ENCODE data around the gene PPIG.
"Not testable (repeated sequence)": the region's sequence is repeated elsewhere in the genome, so short reads cannot be mapped to it uniquely, and the experiment has no call there.

PPIG gene

GRCh38 chr2:169613876-169614275 lies 29.7 kb downstream of the PPIG start:
- Histone ChIP-seq H4K20me1 (ENCODE audit: control insufficient read depth, insufficient read depth, low read depth, low read length) (no peaks in the 10 kb centered on the region), H3K36me3 (ENCODE audit: control insufficient read depth, low read length) (peaks cover 76% of the 10 kb centered on the region), H3K4me2 (ENCODE audit: low read length) (no peak overlapping the region), H3K9me3 (ENCODE audit: control insufficient read depth, insufficient read depth, low read length) (no peaks in the 10 kb centered on the region), H3K9me2 (replicated peaks; ENCODE audit: control insufficient read depth, low read length) (no peaks in the 10 kb centered on the region), H3K79me2 (ENCODE audit: control insufficient read depth, low read length) (peaks cover 16% of the 10 kb centered on the region), H3K27ac (ENCODE audit: low read depth, low read length) (no peak overlapping the region), H3K4me1 (ENCODE audit: control insufficient read depth, low read length) (no peaks in the 10 kb centered on the region), H3F3A (ENCODE audit: control insufficient read depth, insufficient read depth) (no peaks in the 10 kb centered on the region), H3K4me3 (ENCODE audit: low read length) (no peak overlapping the region), H3K27me3 (ENCODE audit: control insufficient read depth, low read length) (no peaks in the 10 kb centered on the region)
- TF ChIP-seq CTCF (IDR thresholded peaks at IDR 0.05; ENCODE audit: low read depth, low read length, poor library complexity, severe bottlenecking) (no peak), EZH2phosphoT487 (IDR thresholded peaks at IDR 0.05; ENCODE audit: borderline replicate concordance, low read length) (no peak)

GRCh38 chr2:169615982-169616381 lies 31.8 kb downstream of the PPIG start:
- H3K4me3 ChIP-seq (ENCODE audit: low read length); H3F3A ChIP-seq (ENCODE audit: control insufficient read depth, insufficient read depth); H3K9me2 ChIP-seq (replicated peaks; ENCODE audit: control insufficient read depth, low read length); H3K27me3 ChIP-seq (ENCODE audit: control insufficient read depth, low read length); H3K4me2 ChIP-seq (ENCODE audit: low read length); H4K20me1 ChIP-seq (ENCODE audit: control insufficient read depth, insufficient read depth, low read depth, low read length); H3K4me1 ChIP-seq (ENCODE audit: control insufficient read depth, low read length); H3K9me3 ChIP-seq (ENCODE audit: control insufficient read depth, insufficient read depth, low read length); H3K27ac ChIP-seq (ENCODE audit: low read depth, low read length): not testable (repeated sequence)
- H3K79me2 ChIP-seq (ENCODE audit: control insufficient read depth, low read length): peaks cover 22% of the 10 kb centered on the region
- peaks cover 69% of the 10 kb centered on the region for H3K36me3 ChIP-seq (ENCODE audit: control insufficient read depth, low read length)

- TF ChIP-seq CTCF (IDR thresholded peaks at IDR 0.05; ENCODE audit: low read depth, low read length, poor library complexity, severe bottlenecking): no peak
- TF ChIP-seq EZH2phosphoT487 (IDR thresholded peaks at IDR 0.05; ENCODE audit: borderline replicate concordance, low read length): no peak
- no peak overlapping the region for H3K4me2 ChIP-seq (ENCODE audit: low read length)
- no peak overlapping the region for H3K4me3 ChIP-seq (ENCODE audit: low read length)
- no peaks in the 10 kb centered on the region for H3K27me3 ChIP-seq (ENCODE audit: control insufficient read depth, low read length)
- H3K9me2 ChIP-seq (replicated peaks; ENCODE audit: control insufficient read depth, low read length): no peaks in the 10 kb centered on the region
- peaks cover 3% of the 10 kb centered on the region; the same call in 1 of the 2 replicates for H4K20me1 ChIP-seq (ENCODE audit: control insufficient read depth, insufficient read depth, low read depth, low read length)
- peaks cover 22% of the 10 kb centered on the region for H3K79me2 ChIP-seq (ENCODE audit: control insufficient read depth, low read length)
- H3K27ac ChIP-seq (ENCODE audit: low read depth, low read length): no peak overlapping the region
- no peaks in the 10 kb centered on the region for H3K9me3 ChIP-seq (ENCODE audit: control insufficient read depth, insufficient read depth, low read length)
- 0 out of 2 replicates have a peak, but pooled peaks cover 3% of the 10 kb centered on the region for H3F3A ChIP-seq (ENCODE audit: control insufficient read depth, insufficient read depth)
- H3K36me3 ChIP-seq (ENCODE audit: control insufficient read depth, low read length): peaks cover 56% of the 10 kb centered on the region
- H3K4me1 ChIP-seq (ENCODE audit: control insufficient read depth, low read length): no peaks in the 10 kb centered on the region
These were observed 35.8 kb downstream of the PPIG start for GRCh38 chr2:169619946-169620345.

- Histone ChIP-seq H3K36me3 (ENCODE audit: control insufficient read depth, low read length) (peaks cover 54% of the 10 kb centered on the region), H3K9me2 (replicated peaks; ENCODE audit: control insufficient read depth, low read length) (no peaks in the 10 kb centered on the region), H3K4me1 (ENCODE audit: control insufficient read depth, low read length) (no peaks in the 10 kb centered on the region), H3K4me2 (ENCODE audit: low read length) (no peak overlapping the region), H3K27me3 (ENCODE audit: control insufficient read depth, low read length) (no peaks in the 10 kb centered on the region), H3K27ac (ENCODE audit: low read depth, low read length) (no peak overlapping the region), H4K20me1 (ENCODE audit: control insufficient read depth, insufficient read depth, low read depth, low read length) (peaks cover 3% of the 10 kb centered on the region; the same call in 1 of the 2 replicates), H3K79me2 (ENCODE audit: control insufficient read depth, low read length) (peaks cover 20% of the 10 kb centered on the region), H3K9me3 (ENCODE audit: control insufficient read depth, insufficient read depth, low read length) (no peaks in the 10 kb centered on the region), H3F3A (ENCODE audit: control insufficient read depth, insufficient read depth) (0 out of 2 replicates have a peak, but pooled peaks cover 3% of the 10 kb centered on the region), H3K4me3 (ENCODE audit: low read length) (no peak overlapping the region)
- TF ChIP-seq EZH2phosphoT487 (IDR thresholded peaks at IDR 0.05; ENCODE audit: borderline replicate concordance, low read length) (no peak), CTCF (IDR thresholded peaks at IDR 0.05; ENCODE audit: low read depth, low read length, poor library complexity, severe bottlenecking) (no peak)
These were observed 36.4 kb downstream of the PPIG start for GRCh38 chr2:169620509-169620908.

Data from DOHH2 (cell line).